ENCODE measurements around the gene IGF2BP2. TPM values are rescaled to one million over a fixed set of nuclear protein-coding genes. Genes with fewer than 3 reads are reported as not detected.
"Not testable (repeated sequence)": the region's sequence is repeated elsewhere in the genome, so short reads cannot be mapped to it uniquely, and the experiment has no call there.

IGF2BP2 gene
- total and polyA plus RNA-seq, 2 of the 13 experiments (the other 11 are each of a cell fraction or from before 2014, with no cell fraction given), result 6.5 to 46.0 TPM

DNA sequence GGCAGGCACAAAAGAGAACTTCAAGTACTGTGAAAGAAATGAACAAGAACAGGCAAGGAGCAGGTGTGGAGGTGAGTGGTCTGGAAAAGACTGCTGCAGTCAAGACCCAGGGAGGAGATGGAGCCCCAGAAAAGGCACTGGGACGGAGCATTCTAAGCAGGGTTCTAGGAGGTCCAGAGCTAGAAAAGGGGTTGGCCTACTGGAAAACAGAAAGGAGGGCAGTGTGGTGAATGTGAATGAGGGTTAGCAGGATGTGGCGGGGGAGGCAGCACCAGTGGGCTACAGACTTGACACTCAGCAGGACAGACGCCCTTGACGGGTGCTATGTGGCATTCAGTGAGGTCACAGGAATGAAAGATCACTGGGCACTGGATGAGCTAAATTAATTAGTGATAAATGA lies 163.1 kb downstream of the IGF2BP2 start:
- Histone ChIP-seq H3K4me2 (ENCODE audit: low read depth, low read length) (no peak overlapping the region), H3K9ac (ENCODE audit: insufficient read depth, low read depth, low read length) (no peak overlapping the region), H3K4me1 (ENCODE audit: insufficient read depth, low read length) (no peaks in the 10 kb centered on the region), H3K79me2 (ENCODE audit: insufficient read depth, low read length) (no peaks in the 10 kb centered on the region), H3K4me3 (replicated peaks in 1 of 3; ENCODE audit: insufficient read depth in 1 of 3, low read depth in 2 of 3, low read length in 3 of 3) (no peak overlapping the region), H4K20me1 (ENCODE audit: insufficient read depth, low read length) (no peaks in the 10 kb centered on the region), H3K9me3 (ENCODE audit: low read length) (no peaks in the 10 kb centered on the region), H2AFZ (ENCODE audit: low read length) (no peak overlapping the region), H3K27me3 (ENCODE audit: control insufficient read depth in 1 of 2, insufficient read depth in 2 of 2, low read length in 2 of 2) (no peaks in the 10 kb centered on the region), H3K36me3 (replicated peaks in 1 of 2; ENCODE audit: control insufficient read depth in 1 of 2, insufficient read depth in 2 of 2, low read length in 2 of 2) (peaks cover 21 to 33% of the 10 kb centered on the region in 2 experiments), H3K27ac (ENCODE audit: extremely low read length, insufficient read depth, low read length) (no peak overlapping the region)
- intact Hi-C loops (cut with micrococcal nuclease; ENCODE audit: unreplicated experiment) (loop anchor here (2.0 to 5.0 kb wide), 3 partner anchors 106 to 246 kb away; no protein-coding TSS in a partner anchor), in situ Hi-C loops (cut with HindIII; ENCODE audit: extremely low pct_ligation_motif_present, low pct_unique_long_range_greater_than_20kb) (no loop called here)
- no peak for ATAC-seq
- no peak for FAIRE-seq
- ChIA-PET CTCF (ENCODE audit: low intra/inter-chr PET ratio, low total read pairs) (no interaction called here), POLR2A (no interaction called here)
- WGBS (ENCODE audit: low lambda C conversion rate), result 97% methylated on average over 4 of the region's 4 CpGs
- TF ChIP-seq POLR2AphosphoS5 (IDR thresholded peaks at IDR 0.05; ENCODE audit: low read depth, low read length), result 0 out of 2 replicates have a peak, but pooled peaks have one; percentile 18
- peak; percentile 84 for TF ChIP-seq RBM22 (optimal IDR thresholded peaks at IDR 0.05; ENCODE audit: low read length)
- no peak for TF ChIP-seq MZF1 (CRISPR knock-in tag; IDR thresholded peaks at IDR 0.05; ENCODE audit: borderline replicate concordance)
- peak in 1 of 2 experiments; percentile 24; a peak in 1 of 4 replicates for TF ChIP-seq POLR2A (IDR thresholded peaks at IDR 0.05; ENCODE audit: insufficient read depth in 1 of 2, low read depth in 2 of 2, low read length in 2 of 2)
- no peak for TF ChIP-seq KAT7 (CRISPR knock-in tag; IDR thresholded peaks at IDR 0.05; ENCODE audit: borderline replicate concordance)
- no peak for DNase-seq (ENCODE audit: low spot score)
- no TSS peak for BruUV-seq (replicated peaks)

DNA sequence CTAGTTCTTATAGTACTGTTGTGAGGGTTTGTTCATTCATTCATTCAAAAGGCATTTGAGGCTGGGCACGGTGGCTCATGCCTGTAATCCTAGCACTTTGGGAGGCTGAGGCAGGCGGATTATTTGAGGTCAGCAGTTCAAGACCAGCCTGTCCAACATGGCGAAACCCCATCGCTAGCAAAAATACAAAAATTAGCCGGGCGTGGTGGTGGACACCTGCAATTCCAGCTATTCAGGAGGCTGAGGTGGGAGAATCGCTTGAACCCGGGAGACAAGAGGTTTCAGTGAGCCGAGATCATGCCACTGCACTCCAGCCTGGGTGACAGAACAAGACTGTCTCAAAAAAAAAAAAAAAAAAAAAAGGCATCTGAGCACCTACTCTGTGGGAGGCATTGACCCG lies 163.5 kb downstream of the IGF2BP2 start:
- CTCF ChIA-PET (ENCODE audit: low intra/inter-chr PET ratio, low total read pairs), result interaction anchor here (1.9 kb wide), 1 partner anchor 107 kb away, joined by 8 read pairs; no protein-coding TSS in a partner anchor
- H2AFZ ChIP-seq (ENCODE audit: low read length); H4K20me1 ChIP-seq (ENCODE audit: insufficient read depth, low read length); H3K9ac ChIP-seq (ENCODE audit: insufficient read depth, low read depth, low read length); H3K79me2 ChIP-seq (ENCODE audit: insufficient read depth, low read length); in situ Hi-C loops (cut with HindIII; ENCODE audit: extremely low pct_ligation_motif_present, low pct_unique_long_range_greater_than_20kb); ATAC-seq; H3K4me3 ChIP-seq (replicated peaks in 1 of 3; ENCODE audit: insufficient read depth in 1 of 3, low read depth in 2 of 3, low read length in 3 of 3); BruUV-seq (replicated peaks); H3K27me3 ChIP-seq (ENCODE audit: control insufficient read depth in 1 of 2, insufficient read depth in 2 of 2, low read length in 2 of 2); DNase-seq (ENCODE audit: low spot score); FAIRE-seq; POLR2A ChIA-PET; H3K27ac ChIP-seq (ENCODE audit: extremely low read length, insufficient read depth, low read length); H3K9me3 ChIP-seq (ENCODE audit: low read length); H3K4me1 ChIP-seq (ENCODE audit: insufficient read depth, low read length); H3K4me2 ChIP-seq (ENCODE audit: low read depth, low read length): not testable (repeated sequence)
- H3K36me3 ChIP-seq (replicated peaks in 1 of 2; ENCODE audit: control insufficient read depth in 1 of 2, insufficient read depth in 2 of 2, low read length in 2 of 2), result peaks cover 24 to 36% of the 10 kb centered on the region in 2 experiments
- 97% methylated on average over 10 of the region's 10 CpGs for WGBS (ENCODE audit: low lambda C conversion rate)
- intact Hi-C loops (cut with micrococcal nuclease; ENCODE audit: unreplicated experiment), result loop anchor here (2.0 to 5.0 kb wide), 3 partner anchors 106 to 246 kb away; no protein-coding TSS in a partner anchor
